Stimulated activated memory B cell treated with anti-CD40 and anti-IgM and Interleukin-4, amounts not matched to agents 10 μg/mL and 1 μg/mL and 100 μg/mL, for 72 hours (primary cell): ENCODE measurements around the gene SPIN3.
"Not testable (repeated sequence)": the region's sequence is repeated elsewhere in the genome, so short reads cannot be mapped to it uniquely, and the experiment has no call there.

Source experiments
- ATAC-seq: fragments of 150-1000 bp; cut with Tn5 transposase; 2 replicates; pipeline ENCODE4 v1.10.0; 2021
- H3K27ac Mint-ChIP-seq: one replicate; pipeline ENCODE4 v1.8.0; 2022; ENCODE audit warnings: mild to moderate bottlenecking, mixed read lengths
- H3K27me3 Mint-ChIP-seq: one replicate; pipeline ENCODE4 v1.8.0; 2022; ENCODE audit warnings: mixed read lengths
- H3K36me3 Mint-ChIP-seq: one replicate; pipeline ENCODE4 v1.8.0; 2022; ENCODE audit warnings: mixed read lengths
- H3K4me1 Mint-ChIP-seq: one replicate; pipeline ENCODE4 v1.8.0; 2022; ENCODE audit warnings: mixed read lengths
- H3K4me3 Mint-ChIP-seq: one replicate; pipeline ENCODE4 v1.8.0; 2022; ENCODE audit warnings: mild to moderate bottlenecking, moderate library complexity, mixed read lengths
- H3K9me3 Mint-ChIP-seq: one replicate; pipeline ENCODE4 v1.8.0; 2022; ENCODE audit warnings: mixed read lengths

SPIN3 gene

DNA sequence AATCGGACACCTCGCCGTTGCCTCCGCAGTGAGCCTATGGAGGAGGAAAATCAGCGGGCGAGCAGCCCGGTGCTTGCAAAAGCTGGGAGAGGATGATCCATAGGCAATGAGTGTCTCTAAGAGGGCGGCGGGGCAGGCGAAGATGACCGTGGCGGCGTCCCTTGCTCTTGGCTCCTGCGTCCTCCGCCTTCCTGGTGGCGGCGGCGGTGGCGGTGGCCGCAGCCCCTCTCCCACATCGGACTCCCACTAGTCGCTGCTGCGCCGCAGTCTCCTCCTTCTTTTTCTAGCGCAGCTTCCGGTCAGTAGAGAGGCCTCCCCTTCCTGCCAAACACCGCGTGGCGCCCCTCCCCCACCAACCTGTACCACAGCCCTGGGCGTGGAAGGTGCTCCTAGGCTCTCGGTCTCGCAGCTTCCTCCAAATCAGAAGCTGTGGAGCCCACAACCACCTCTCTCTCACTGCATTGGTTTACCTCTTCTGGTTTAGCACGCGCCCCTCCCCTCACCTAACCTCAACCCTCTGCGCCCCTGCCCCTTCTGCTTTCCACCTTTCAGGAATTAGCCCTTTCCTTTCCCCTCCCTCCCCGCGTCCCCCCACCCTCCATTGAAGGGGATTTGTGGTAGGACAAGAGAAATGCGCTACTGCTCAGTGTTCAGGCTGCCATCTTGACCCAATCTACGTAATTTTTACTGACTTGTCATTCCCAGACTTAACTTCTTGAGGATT lies at the start of gene SPIN3:
Gene SPIN3 (minus strand): TSS at position 271 of the 724 bp plus-strand sequence. CDS start 594 bp downstream, outside the sequence.
- Mint-ChIP-seq H3K4me1 (peaks cover 46% of the 10 kb centered on the region), H3K4me3 (peak within 1 kb of the TSS; percentile 95), H3K9me3 (no peaks in the 10 kb centered on the region), H3K36me3 (peaks cover 6% of the 10 kb centered on the region), H3K27ac (peak within 1 kb of the TSS; percentile 87), H3K27me3 (no peaks in the 10 kb centered on the region)
- peak; percentile 98 for ATAC-seq

DNA sequence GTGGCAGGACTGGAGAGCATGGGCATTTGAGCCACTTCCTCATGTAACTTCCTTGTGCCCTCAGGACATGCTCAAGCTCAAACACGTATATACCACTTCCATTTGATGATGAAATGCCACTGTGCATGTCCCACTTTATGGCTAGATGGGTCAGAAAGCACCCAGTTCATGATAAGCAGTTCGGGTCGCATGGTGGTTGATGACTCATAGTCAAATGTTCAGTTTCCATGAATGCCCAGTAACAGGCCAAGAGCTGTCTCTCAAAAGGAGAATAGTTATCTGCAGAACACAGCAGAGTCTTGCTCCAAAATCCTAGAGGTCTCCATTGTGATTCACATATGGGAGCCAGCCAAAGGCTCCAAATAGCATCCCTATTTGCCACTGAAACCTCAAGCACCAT lies 48.9 kb upstream of the SPIN3 start:
- Mint-ChIP-seq H3K36me3 (no peaks in the 10 kb centered on the region), H3K27ac (no peak overlapping the region), H3K4me3 (no peak overlapping the region), H3K27me3 (peaks cover 12% of the 10 kb centered on the region), H3K9me3 (no peaks in the 10 kb centered on the region), H3K4me1 (no peaks in the 10 kb centered on the region)
- no peak for ATAC-seq

- H3K27me3 Mint-ChIP-seq = peaks cover 25% of the 10 kb centered on the region
- not testable (repeated sequence) for H3K36me3 Mint-ChIP-seq, H3K27ac Mint-ChIP-seq, H3K4me3 Mint-ChIP-seq, H3K4me1 Mint-ChIP-seq, H3K9me3 Mint-ChIP-seq, ATAC-seq
Observed at GRCh38 chrX:57037265-57037664, 41.9 kb upstream of the SPIN3 start.

GRCh38 chrX:56994375-56995270 lies 718 bp downstream of the SPIN3 start:
- H3K36me3 Mint-ChIP-seq = peaks cover 6% of the 10 kb centered on the region
- H3K27ac Mint-ChIP-seq = peak overlapping the region; percentile 87
- peaks cover 46% of the 10 kb centered on the region for H3K4me1 Mint-ChIP-seq
- peak; percentile 27 for ATAC-seq
- H3K4me3 Mint-ChIP-seq = peak overlapping the region; percentile 95
- no peaks in the 10 kb centered on the region for H3K27me3 Mint-ChIP-seq
- no peaks in the 10 kb centered on the region for H3K9me3 Mint-ChIP-seq

DNA sequence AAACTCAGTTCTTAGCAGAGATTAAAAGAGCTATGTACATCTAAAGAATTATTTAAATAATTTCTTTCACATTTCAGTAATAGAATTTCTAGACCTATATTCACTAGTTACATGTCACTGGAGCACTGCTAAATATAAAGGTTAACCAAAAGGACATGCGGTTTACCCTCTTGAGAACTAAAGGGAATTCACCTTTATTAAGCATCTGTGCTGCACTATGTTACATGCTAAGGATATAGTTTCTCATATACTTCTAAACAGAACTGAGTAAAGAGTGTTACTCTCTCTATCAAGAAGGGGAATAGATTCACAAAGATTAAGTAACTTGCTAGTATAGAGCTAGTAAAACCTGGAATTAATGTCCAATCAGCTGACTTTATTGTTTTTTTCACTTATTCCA lies 7.6 kb downstream of the SPIN3 start:
- Mint-ChIP-seq H3K4me1 (peaks cover 40% of the 10 kb centered on the region), H3K27me3 (no peaks in the 10 kb centered on the region), H3K27ac (no peak overlapping the region), H3K9me3 (no peaks in the 10 kb centered on the region), H3K36me3 (peaks cover 31% of the 10 kb centered on the region), H3K4me3 (no peak overlapping the region)
- ATAC-seq = no peak

DNA sequence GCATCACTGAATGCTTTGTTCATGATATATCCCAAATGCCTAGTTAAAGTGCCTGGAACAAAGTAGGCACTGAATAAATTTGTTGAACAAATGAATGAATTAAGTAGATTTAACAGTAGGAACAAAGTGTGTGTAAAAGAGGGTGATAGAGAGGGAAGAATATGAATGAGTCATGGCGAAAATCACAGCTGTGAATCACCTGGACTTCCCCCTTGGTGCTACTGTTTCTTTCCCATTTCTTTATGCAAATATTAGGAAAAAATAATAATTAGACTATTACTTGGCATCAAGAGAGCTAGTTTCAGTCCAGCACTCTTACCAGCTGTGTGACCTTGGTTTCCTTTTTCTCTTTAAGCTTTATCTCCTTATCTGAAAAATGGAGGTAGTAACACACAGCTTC lies 9.2 kb downstream of the SPIN3 start:
- Mint-ChIP-seq H3K27ac (peak overlapping the region; percentile 53), H3K36me3 (peaks cover 25% of the 10 kb centered on the region), H3K9me3 (no peaks in the 10 kb centered on the region), H3K4me1 (peaks cover 25% of the 10 kb centered on the region), H3K4me3 (no peak overlapping the region), H3K27me3 (no peaks in the 10 kb centered on the region)
- no peak for ATAC-seq

GRCh38 chrX:56978172-56978571 lies 17.2 kb downstream of the SPIN3 start:
- no peaks in the 10 kb centered on the region for H3K9me3 Mint-ChIP-seq
- peak; percentile 65 for ATAC-seq
- peaks cover 15% of the 10 kb centered on the region for H3K36me3 Mint-ChIP-seq
- no peak overlapping the region for H3K4me3 Mint-ChIP-seq
- H3K4me1 Mint-ChIP-seq = no peaks in the 10 kb centered on the region
- no peak overlapping the region for H3K27ac Mint-ChIP-seq
- H3K27me3 Mint-ChIP-seq = no peaks in the 10 kb centered on the region

- H3K9me3 Mint-ChIP-seq = no peaks in the 10 kb centered on the region
- peaks cover 17% of the 10 kb centered on the region for H3K36me3 Mint-ChIP-seq
- H3K27me3 Mint-ChIP-seq = no peaks in the 10 kb centered on the region
- no peak overlapping the region for H3K27ac Mint-ChIP-seq
- no peak overlapping the region for H3K4me3 Mint-ChIP-seq
- no peak for ATAC-seq
- H3K4me1 Mint-ChIP-seq = no peaks in the 10 kb centered on the region
Observed at GRCh38 chrX:56975611-56976010, 19.7 kb downstream of the SPIN3 start.

- H3K9me3 Mint-ChIP-seq = no peaks in the 10 kb centered on the region
- H3K27ac Mint-ChIP-seq = no peak overlapping the region
- H3K4me1 Mint-ChIP-seq = no peaks in the 10 kb centered on the region
- H3K36me3 Mint-ChIP-seq = peaks cover 20% of the 10 kb centered on the region
- no peak for ATAC-seq
- H3K27me3 Mint-ChIP-seq = no peaks in the 10 kb centered on the region
- H3K4me3 Mint-ChIP-seq = no peak overlapping the region
Observed at GRCh38 chrX:56974408-56974807, 20.9 kb downstream of the SPIN3 start.

- Mint-ChIP-seq H3K36me3 (peaks cover 15% of the 10 kb centered on the region), H3K27me3 (no peaks in the 10 kb centered on the region), H3K9me3 (no peaks in the 10 kb centered on the region), H3K27ac (no peak overlapping the region), H3K4me3 (no peak overlapping the region), H3K4me1 (no peaks in the 10 kb centered on the region)
- no peak for ATAC-seq
Observed at GRCh38 chrX:56969559-56969958, 25.8 kb downstream of the SPIN3 start.

DNA sequence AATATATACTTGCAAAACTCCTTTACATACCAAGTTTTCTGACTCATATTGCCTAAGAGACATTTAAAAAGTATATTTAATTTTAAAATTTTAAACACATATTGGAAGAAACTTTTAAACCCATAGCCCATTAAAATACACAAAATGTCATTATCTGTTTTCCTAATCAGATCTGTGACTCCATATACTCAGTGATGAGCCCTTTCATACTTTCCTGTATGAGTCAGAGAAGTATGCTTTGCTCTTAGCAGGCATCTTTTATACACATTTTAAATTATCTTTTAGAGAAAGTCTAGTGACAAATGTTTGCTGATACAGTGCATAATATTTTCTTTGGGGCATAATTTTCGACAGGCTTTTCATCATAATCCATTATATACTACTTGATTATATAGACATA lies 26.4 kb downstream of the SPIN3 start:
- no peaks in the 10 kb centered on the region for H3K4me1 Mint-ChIP-seq
- no peak for ATAC-seq
- no peaks in the 10 kb centered on the region for H3K9me3 Mint-ChIP-seq

GRCh38 chrX:56963377-56963776 lies 32.0 kb downstream of the SPIN3 start:
- ATAC-seq = no peak
- Mint-ChIP-seq H3K9me3 (no peaks in the 10 kb centered on the region), H3K27me3 (no peaks in the 10 kb centered on the region), H3K4me3 (no peak overlapping the region), H3K36me3 (peaks cover 42% of the 10 kb centered on the region), H3K27ac (no peak overlapping the region), H3K4me1 (no peaks in the 10 kb centered on the region)

More for the DNA sequence above, 26.4 kb downstream of the SPIN3 start:
- Mint-ChIP-seq H3K36me3 (peaks cover 17% of the 10 kb centered on the region), H3K4me3 (no peak overlapping the region), H3K27ac (no peak overlapping the region), H3K27me3 (no peaks in the 10 kb centered on the region)

DNA sequence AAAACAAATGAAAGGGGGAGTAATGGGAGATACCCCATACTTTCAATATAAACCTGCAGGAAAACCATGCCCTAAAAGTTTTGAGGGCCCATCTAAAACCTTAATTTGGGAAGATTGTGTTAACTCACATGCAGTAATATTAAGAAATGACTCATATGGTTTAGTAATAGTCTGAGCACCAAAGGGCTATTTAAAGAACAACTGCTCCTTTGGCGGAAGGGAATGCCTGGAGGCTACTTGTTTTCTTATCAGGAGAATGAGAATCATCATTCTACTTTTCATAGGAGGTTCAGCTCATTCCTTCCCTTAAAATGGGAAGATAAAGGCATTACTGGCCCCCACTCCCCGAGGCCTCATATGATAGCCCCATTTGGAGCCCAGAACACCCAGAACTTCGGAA lies 47.6 kb downstream of the SPIN3 start:
- Mint-ChIP-seq H3K27me3 (no peaks in the 10 kb centered on the region), H3K9me3 (peaks cover 7% of the 10 kb centered on the region), H3K4me3 (no peak overlapping the region), H3K4me1 (no peaks in the 10 kb centered on the region), H3K36me3 (no peaks in the 10 kb centered on the region), H3K27ac (no peak overlapping the region)
- ATAC-seq = no peak

DNA sequence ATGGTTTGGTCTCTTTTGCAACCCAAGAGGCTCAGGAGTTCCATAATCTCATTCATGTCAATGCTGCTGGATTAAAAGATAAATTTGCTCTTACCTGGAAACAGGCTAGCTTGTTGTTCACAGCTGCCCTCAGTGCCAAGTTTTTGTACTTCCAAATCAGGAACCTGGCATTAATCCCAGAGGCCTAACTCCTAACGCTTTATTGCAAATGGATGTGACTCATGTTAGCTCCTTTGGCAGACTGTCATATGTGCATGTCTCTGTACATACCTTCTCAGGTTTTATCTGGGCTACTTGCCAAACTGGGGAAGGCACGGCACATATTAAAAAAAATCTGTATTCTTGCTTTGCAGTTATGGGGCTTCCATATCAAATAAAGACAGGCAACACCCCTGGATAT lies 49.1 kb downstream of the SPIN3 start:
- not testable (repeated sequence) for H3K9me3 Mint-ChIP-seq, ATAC-seq, H3K4me3 Mint-ChIP-seq, H3K27ac Mint-ChIP-seq, H3K4me1 Mint-ChIP-seq, H3K27me3 Mint-ChIP-seq, H3K36me3 Mint-ChIP-seq

GRCh38 chrX:56945226-56945625 lies 50.1 kb downstream of the SPIN3 start:
- not testable (repeated sequence) for H3K27me3 Mint-ChIP-seq, ATAC-seq, H3K27ac Mint-ChIP-seq, H3K4me3 Mint-ChIP-seq, H3K4me1 Mint-ChIP-seq, H3K36me3 Mint-ChIP-seq
- peaks cover 12% of the 10 kb centered on the region for H3K9me3 Mint-ChIP-seq

DNA sequence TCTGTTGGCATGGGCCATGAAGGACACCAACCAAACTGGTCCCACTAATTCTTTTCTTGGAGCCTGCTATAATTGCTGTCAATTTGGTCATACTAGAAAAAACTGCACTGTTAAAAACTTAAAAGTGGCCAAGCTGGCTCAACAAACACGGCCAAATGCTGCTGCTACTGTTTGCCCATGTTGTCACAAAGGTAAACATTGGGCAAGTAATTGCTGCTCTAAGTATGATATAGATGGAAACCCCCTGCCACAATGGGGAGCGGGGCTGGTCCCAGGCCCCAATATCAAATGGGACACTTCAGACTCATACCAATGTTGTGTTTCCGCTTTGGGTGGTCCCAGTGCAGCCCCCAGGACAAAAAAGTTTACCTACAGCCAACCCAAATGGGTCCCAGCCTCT lies 52.1 kb downstream of the SPIN3 start:
- Mint-ChIP-seq H3K9me3 (peaks cover 15% of the 10 kb centered on the region), H3K4me1 (no peaks in the 10 kb centered on the region), H3K4me3 (no peak overlapping the region), H3K27me3 (no peaks in the 10 kb centered on the region), H3K27ac (no peak overlapping the region), H3K36me3 (no peaks in the 10 kb centered on the region)
- ATAC-seq = no peak
